Measurements from ENCODE around the gene SDR42E2.
"Not testable (repeated sequence)": the region's sequence is repeated elsewhere in the genome, so short reads cannot be mapped to it uniquely, and the experiment has no call there.

The SDR42E2 gene

DNA sequence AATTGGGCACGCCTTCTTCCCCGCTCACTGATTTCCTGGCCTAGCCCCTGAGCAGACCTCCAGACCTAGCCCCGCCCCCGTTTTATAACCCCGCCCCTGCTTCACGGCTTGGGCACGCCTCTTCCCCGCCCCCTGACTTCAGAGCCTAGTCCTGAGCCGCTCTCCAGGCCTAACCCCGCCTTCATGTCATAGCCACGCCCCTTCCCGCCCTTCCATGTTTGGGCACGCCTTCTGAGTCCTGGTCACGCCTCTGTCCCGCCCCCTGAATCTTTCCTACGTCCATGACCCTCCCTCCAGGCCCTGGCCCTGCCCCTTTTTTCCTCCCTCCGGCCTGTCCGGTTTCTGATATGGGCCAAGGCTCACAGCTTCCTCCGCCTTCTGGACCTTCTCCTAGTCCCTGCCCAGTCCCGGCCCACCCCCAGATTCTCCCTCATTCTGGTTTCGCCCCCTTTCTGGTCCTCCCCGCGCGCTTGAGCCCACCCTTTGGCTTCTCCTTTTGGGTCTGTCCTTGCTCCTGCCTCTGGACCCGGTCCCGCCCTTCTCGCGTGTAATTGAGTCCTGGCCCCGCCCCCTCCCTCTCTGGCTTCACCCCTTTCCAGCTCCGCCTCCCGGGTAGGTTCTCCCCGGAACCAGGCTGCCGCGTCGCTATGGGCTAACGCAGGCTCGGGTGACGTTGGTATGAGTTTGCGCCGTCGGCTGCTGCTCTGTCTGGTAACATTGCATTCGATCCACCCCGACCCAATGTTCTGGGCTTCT lies 28.6 kb downstream of the SDR42E2 start:
- peak; percentile 99 for DNase-seq (ENCODE audit: low read depth in 1 of 2, low spot score in 1 of 2)

DNA sequence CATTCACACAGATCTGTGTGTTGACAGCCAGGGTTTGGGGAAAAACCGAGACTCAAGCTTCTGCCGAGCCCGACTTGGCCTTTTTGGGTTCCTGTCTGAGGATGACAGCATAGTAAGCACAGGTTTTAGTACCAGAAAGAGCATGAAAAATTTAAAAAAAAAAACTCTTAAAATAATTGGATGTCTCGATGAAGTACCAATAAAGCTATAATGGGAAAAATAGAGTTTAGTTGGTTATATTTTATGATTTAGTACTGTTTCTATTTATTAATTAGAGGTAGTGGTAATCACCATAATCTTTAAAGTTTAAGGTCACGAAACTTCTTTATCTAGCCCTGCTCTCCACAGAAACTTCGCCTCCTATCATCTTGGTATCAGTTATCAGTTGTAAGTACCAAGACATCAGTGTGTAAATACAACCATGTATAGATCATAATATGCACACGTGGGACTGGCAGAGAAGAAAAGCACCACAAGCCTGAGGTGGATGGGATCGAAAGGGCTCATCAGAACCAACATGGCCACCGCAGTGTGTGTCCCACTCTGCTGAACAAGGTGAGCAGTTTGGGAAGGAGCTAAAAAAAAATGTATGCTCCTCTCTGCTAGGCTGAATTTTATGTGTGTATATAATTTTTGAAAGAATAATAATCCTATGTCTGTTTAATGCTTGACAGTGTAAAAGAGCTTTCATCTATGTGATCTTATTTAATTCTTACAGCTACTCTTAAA lies 29.4 kb downstream of the SDR42E2 start:
- DNase-seq (ENCODE audit: low read depth in 1 of 2, low spot score in 1 of 2) = no peak

DNA sequence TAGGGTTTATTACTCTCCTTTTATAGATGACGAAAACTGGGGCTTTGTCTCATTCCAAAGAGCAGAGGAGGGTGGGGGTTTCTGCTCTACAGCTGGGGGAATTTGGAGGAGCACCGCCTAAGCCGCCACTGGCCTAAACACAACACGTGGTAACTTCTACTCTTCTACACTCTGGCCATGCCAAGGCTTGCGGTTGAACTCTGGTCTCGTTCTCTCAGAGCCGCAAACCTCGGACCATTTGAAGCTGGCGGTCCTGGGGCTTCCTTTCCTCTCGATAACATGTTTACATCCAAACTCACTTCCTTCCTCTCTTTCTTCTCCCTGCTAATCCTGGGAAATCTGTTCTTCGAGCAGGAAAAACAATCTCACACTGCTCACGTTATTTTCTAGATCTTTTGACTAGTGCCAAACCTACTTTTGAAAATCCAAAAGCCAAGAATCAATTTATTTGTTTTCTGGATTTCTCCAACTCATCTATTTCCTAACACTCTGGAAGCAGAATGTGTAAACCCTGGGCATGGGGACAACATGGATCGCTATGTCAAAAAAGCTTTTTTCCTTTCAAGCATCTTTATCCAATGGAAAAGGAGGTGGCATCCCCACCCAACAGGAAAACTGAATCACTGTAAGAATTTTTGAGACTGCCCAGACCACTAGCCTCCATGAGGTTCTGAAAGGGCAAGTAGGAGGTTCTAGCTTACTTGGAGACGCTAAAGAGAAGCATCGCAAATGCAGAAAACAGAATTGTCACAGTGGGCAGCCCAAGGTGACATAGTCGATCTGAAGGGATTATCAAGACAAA lies 30.2 kb downstream of the SDR42E2 start:
- DNase-seq (ENCODE audit: low read depth in 1 of 2, low spot score in 1 of 2) = peak; percentile 44 to 52

DNA sequence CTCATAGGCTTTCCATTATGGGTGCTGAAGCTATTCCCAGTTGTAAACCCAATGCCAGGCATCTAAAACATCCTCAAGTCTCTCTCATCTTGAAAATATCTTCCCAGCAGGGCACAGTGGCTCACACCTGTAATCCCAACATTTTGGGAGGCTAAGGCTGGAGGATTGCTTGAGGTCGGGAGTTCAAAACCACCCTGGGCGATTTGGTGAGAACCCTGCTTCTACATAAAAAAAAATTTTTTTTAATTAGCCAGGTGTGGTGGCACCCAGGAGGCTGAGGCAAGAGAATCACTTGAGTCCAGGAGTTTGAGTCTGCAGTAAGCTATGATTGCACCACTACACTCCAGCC lies 30.7 kb downstream of the SDR42E2 start:
- no peak for DNase-seq (ENCODE audit: low read depth in 1 of 2, low spot score in 1 of 2)

DNA sequence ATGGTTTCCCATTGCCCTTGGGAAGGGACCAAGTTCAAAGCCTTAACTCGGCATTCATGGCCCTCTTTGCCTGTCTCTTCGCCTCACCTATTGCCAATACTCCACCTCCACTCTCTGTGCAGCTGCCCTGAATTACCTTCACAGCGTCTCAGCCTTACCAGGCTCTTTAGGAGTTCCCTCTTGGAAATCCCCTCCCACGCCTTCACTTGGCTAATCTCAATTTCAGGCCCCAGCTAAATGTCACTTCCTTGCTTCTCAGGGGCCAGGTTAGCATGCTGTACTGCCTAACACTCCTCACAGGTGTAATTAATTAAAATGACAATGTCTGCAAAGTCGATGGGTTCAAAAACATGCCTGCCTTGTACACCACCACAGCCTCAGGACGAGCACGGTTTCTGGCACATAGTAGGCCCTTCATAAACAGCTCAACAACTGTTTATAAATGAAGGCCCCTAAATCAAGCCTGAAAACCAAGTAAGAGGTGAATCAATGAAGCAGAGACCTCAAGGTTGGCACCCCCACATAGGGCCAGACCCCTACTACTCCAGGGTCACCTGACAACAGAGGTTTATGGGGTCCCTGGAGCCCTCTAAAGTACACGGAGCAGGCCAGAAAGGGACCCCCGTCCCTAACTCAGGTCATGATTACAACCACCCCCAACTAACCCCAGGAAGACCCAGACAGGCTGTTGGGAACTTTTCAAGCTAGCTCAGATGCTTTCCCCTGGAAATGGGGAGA lies 32.6 kb downstream of the SDR42E2 start:
- DNase-seq (ENCODE audit: low read depth in 1 of 2, low spot score in 1 of 2) = no peak

DNA sequence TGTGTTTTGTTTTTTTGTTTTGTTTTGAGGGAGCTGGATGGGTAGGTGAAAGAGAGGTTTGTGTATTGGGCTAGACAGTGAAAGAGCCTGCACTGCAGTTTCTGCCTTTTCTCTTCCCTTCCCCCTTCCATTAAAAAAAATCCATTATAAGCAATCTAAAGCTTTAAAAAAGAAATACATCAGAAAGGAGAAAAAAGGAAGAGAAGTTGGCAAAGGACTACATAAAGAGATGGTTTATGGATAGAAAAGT lies 33.1 kb downstream of the SDR42E2 start:
- no peak for DNase-seq (ENCODE audit: low read depth in 1 of 2, low spot score in 1 of 2)

DNA sequence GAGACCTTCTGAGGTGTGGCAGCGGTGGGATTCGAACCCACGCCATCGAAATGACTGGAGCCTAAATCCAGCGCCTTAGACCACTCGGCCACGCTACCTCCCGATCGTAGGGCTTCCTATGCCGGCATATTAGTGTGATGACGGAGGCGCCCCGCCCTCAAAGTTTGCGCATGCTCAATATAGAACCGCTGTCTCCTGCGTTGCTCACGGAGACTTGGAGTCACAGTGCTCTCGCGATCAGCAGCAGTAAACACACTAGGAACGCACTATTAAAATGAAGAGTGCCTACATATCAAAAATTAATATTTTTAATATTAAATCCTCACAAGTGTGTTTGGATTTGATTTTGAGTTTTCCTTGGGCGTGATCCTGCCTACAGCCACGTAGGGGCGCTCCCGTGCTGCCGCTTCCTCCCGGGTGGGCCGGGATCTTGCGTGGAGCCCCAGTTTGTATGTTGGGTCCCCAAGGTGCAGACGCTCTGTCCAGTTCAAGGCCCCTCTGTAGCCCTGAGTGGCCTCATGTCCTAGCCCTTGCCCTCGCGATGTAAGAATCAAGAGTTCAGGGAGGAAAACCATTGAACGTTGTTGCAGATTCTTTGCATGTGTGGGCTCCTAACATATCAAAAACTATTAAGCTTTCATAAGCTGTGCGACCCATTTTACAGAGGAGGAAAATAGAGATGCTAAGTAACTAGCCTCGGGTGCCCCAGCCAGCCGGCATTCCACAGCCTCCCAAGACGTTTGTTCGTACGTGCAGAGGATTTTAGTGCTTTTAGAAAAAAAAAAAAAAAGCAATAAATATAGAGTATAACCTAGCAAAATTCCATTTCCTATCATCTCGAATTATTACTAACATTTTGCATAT lies 33.6 kb downstream of the SDR42E2 start:
- DNase-seq (ENCODE audit: low read depth in 1 of 2, low spot score in 1 of 2) = peak; percentile 88 to 92

DNA sequence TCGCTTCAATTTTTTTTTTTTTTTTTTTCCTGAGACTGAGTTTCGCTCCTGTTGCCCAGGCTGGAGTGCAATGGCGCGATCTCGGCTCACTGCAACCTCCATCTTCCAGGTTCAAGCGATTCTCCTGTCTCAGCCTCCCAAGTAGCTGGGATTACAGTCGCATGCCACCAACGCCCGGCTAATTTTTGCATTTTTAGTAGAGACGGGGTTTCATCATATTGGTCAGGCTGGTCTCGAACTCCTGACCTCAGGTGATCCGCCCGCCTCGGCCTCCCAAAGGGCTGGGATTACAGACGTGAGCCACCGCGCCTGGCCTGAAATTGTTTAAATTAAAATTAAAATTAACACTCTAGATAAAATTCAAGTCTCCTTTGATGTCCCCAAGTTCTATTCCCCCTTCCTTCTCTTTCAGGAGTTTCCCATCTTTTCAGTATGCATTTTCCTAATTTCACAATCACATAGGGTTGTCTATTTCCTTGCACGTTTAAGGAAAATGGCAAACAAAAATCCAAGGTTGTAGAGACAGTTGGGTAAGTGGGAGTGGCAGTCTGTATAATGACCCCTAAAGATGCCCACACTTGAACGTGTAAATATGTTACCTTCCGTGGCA lies 34.4 kb downstream of the SDR42E2 start:
- DNase-seq (ENCODE audit: low read depth in 1 of 2, low spot score in 1 of 2) = not testable (repeated sequence)

DNA sequence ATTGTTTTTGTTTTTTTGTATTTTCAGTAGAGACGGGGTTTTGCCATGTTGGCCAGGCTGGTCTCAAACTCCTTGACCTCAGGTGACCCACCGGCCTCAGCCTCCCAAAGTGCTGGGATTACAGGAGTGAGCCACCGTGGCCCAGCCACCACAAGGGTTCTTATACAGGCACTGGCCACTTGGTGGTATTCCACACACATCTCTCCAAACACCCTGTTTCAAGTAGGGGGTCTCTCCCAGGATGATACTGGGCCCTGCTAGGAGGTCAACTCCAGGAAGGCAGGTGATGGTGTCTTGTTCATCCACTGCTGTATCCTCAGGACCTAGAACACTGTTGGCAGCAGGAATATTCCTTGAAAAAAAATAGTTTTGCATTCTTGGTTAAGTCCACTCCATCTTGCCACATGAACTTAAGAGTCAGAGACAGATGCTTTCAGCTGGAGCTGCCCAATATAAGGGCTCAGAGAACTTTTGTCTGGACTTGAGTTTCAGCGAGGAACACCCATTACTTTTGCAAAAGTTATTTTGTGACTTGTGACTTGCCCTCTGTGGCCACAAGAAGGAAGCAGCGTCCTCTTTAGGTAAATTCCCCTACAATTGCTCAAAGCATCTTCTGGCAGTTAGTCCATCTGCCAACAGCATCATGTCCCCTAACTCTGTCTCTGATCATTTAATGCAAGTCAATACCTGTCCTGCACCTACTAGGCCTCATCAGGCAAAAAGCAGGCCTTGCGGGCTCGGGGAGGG lies 36.4 kb downstream of the SDR42E2 start:
- no peak for DNase-seq (ENCODE audit: low read depth in 1 of 2, low spot score in 1 of 2)

DNA sequence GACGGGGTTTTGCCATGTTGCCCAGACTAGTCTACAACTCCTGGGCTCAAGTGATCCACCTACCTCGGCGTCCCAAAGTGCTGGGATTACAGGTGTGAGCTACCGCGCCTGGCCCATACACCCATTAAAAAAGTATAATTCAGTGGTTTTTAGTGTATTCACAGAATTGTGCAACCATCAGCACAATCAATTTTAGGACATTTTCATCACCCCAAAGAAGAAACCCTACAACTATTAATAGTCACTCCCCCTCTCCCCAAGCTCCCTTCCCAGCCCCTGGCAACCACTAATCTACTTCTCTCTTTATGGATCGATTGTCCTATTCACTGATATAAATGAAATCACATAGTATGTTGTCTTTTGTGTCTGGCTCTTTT lies 39.9 kb downstream of the SDR42E2 start:
- no peak for DNase-seq (ENCODE audit: low read depth in 1 of 2, low spot score in 1 of 2)

DNA sequence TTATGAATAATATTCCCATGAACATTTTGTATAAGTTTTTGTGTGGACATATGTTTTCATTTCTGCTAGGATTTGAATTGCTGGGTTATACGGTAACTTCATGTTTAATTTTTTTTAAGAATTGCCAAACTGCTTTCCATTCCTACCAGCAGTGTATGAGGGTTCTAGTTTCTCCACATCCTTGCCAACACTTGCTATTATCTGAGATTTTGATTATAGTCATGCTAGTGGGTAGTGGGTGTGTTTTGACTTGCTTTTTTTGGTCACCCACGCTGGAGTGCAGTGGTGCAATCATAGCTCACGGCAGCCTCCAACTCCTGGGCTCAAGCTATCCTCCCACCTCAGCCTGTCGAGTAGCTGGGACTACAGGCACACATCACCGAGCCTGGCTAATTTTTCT lies 40.8 kb downstream of the SDR42E2 start:
- no peak for DNase-seq (ENCODE audit: low read depth in 1 of 2, low spot score in 1 of 2)

DNA sequence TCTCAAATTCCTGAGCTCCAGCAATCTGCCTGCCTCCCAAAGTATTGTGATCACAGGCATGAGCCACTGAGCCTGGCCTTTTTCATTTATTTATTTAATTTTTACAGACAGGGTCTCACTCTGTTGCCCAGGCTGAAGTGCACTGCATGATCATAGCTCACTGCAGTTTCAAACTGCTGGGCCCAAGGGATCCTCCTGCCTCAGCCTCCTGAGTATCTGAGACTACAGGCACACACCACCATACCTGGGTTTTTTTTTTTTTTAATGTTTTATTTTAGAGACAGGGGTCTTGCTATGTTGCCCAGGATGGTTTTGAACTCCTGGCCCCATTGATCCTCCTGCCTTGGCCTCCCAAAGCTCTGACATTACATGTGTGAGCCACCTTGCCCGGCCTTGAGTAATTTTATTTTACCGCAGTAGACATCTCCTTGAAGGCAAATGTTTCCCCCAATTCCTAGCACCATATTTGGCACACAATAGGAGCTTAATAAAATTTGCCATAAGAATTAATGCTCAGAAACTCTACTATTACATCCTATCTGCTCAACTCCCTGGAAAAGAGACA lies 41.9 kb downstream of the SDR42E2 start:
- no peak for DNase-seq (ENCODE audit: low read depth in 1 of 2, low spot score in 1 of 2)

DNA sequence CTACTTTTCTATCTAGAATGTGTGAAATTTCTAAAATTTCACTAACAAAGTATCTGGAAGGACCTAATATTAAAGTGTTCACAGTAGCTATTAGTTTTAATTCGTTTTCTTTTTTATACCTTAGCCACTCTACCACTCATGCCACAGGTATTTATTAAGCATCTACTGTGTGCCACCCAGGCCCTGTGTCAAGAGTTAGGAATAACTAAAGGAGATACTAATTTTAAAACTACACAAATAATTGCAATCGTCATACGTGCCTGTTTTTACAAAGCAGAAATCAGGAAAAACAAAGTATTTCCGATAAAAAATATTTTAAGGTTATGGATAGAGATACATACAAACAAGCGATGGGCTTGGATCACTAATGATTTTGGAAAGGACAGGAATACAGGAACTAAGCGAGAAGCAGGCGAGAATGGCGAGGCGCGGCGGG lies 43.3 kb downstream of the SDR42E2 start:
- no peak for DNase-seq (ENCODE audit: low read depth in 1 of 2, low spot score in 1 of 2)

DNA sequence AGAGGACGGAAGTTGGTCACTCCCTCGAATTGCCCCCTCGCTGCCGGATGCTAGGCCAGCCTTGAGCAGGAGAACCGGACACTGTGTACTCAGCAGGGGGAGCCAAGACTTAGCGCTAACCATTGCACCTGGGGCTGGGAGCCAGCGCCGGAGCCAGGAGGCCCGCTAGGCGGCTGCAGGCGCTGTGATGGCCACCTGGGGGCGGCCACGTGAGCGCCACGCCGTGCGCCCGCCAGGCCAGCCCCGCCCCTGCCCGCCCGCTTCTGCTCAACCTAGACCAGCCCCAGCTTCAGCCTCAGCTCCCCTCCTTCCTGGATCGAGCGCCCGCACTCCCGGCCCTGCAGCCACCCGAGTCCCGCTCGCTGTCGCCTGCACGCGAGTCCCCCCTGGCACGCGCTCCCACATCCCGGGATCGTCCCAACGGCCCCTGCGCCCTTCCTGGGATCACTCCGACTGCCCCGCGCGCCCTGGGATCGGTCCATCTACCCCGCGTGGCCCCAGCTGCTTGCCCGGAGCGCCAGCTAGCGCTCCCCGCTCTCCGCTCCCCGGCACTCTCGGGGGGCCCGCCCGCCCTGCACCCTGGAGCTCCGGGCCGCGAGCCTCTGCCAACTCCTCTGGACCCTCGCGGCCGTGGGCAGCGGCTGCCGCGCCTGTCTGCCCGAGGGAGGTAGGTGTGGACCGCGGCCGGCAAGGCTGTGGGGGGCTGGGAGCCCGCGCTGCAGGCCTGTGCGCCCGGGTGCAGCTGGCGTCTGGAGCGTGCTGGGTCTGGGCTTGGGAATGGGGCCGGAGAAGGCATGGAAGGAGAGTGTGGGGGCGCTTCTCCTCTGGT lies 43.9 kb downstream of the SDR42E2 start, which contains the start of gene EEF2K:
Gene EEF2K (plus strand): TSS at position 266 of the 829 bp plus-strand sequence. CDS start 19,452 bp downstream, outside the sequence.
- DNase-seq (ENCODE audit: low read depth in 1 of 2, low spot score in 1 of 2) = peak; percentile 59 to 80

DNA sequence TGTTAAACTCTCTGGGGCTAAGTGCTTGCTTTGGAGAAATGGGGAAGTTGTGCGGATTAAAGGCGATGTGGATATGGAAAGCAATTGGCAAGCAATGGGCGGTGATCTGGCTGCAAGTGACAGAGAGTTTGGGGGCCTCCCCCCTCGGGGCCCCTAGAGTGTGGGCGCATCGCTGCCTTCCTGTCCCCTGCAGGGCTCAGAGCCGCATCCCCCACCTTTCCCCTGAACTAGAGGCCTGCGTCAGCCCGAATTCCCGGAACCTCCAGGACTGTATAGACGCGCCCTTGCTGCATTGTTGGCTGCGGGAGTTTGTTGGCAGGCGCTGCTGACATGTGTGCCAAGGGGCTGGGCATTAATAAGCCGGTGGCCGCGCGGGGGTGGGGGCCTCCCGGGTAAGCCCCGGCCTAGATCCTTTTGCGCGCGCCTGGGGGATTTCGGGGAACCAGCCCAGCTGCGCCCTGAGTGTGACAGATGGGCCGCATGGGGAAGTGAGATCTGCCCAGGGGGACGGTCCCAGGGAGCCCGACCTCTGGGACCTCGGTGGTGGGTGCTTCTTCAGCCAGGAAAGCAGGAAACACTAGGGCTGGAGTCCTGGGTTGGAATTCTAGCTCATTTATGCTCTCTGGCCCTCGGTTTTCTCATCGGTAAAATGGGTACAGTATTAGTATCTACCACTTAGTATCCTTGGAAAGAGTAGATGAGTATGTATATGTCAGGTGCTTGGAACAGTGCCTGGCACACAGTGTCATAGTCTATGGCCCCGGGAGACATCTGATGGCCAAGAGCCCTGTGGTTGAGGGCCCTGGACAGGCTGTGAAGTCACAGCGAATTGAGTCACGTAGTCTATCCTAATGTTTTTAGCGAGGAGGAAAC lies 44.8 kb downstream of the SDR42E2 start:
- DNase-seq (ENCODE audit: low read depth in 1 of 2, low spot score in 1 of 2) = peak in 1 of 2 donors; percentile 59

DNA sequence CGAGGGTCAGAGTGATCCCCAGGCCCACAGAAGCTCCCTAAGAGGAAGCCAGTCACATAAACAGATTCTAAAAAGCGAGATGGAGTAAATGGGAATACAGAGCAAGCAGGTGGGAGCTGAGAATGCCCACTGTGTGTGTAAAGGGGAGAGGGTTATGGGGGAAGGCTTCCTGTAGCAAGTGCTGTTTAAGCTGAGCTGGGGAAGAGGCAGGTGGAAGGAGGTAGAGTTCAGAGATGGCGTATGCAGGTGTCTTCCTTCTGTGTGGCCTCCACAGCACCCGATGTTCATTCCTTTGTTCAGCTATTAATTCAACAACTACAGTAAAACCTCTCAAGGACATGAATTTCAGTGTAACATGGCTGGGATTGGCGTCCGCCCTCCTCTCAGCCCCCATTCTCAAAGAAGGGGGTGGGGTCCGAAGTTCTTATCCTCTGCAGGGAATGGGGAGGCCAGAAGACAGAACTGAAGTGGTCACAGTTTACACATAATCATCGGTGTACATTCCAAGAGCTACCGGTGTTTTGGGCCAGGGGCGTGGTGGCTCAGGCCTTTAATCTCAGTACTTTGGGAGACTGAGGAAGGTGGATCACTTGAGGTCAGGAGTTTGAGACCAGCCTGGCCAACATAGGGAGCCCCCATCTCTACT lies 45.5 kb downstream of the SDR42E2 start:
- DNase-seq (ENCODE audit: low read depth in 1 of 2, low spot score in 1 of 2) = no peak

DNA sequence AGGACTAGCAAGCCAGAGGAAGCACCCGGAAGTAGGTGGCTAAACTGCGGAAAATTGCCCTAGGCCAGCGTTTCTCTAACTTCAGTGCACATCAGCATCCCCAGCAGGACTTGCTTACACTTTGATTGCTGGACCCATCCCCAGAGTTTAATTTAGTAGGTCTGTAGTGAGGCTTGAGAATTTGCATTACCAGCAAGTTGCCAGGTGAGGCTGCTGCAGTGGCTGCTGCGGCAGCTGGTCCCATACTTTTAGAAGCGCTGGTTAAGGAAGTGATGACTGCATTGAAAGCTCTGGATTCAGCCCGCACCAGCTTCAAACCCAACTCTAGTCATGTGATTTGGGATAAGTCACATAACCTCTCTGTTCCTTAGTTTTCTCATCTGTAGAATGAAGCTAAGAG lies 48.0 kb downstream of the SDR42E2 start:
- DNase-seq (ENCODE audit: low read depth in 1 of 2, low spot score in 1 of 2) = no peak
